GM19238 (cell line): ENCODE results near the gene LRTM2.

ENCODE experiments used
- DNase-seq: peaks from one replicate; pipeline ENCODE4 v3.0.0; 2011; ENCODE audit warnings: low spot score; ENCODE audit not compliant: insufficient read length

Gene LRTM2

DNA sequence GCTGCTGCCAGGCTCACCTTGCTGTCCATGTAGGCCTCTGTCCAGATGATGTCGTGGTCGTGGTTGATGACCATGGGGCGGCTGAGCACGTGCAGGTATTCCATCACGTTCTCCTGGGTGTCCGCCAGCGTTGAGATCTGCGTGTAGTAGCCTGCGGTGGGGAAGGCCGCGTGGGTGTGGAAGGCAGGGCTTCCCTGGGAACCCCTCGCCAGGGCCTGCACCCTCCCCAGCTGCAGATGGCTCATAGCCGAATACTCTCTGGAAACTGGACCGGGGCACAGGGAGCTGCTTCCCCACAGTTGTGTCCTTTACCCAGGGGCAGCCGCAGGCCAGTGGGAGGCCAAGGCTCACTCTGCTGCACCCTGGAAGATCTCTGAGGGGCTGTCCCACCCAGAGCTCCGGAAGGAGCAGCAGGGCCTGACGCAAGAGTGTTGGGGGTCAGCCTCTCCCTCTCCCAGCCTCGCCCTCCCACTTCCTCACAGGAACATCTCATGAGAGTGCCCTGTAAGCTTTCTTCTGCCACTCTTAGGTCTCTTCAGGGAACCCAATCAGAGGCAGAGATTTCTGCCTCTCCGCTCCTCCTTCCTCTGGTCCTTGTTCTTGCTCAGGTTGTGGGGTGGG lies 62.6 kb downstream of the LRTM2 start:
- no peak for DNase-seq

DNA sequence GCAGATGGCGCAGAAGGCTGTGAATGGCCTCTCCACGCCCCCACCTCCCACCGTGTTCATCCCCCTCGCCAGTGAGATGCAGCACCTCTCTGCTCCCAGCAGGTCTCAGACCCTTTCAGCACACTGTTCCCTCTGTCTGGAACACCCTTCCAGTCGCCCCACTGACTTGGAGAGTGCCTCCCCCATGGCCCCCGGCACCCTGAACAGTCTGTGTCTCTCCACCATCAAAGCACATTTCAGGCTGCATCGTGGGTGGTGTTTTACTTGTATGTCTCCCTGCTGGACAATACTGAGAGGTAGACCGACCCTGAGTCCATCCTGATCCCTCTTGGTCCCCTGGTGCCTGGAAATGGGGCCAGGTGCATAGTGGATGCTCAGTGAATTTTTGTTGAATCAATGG lies 63.1 kb downstream of the LRTM2 start:
- no peak for DNase-seq

DNA sequence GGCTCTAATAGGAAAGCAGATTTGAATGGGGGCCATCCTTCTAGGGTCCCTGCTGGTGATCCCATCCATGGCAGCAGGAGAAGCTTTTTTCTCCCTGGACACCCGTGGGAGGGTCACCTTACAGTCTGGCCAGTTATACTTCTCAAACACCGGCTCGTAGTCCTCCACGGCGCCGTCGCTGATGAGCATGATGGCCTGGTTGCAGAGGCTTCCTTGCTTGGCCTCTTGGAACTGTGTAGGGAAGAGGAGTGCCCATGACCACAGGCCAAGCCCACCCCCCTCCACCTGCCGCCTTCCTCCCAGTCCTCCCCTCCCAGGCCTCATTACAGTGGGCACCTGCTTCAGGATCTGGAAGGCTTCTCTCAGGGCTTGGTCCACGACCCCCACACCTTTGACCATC lies 64.3 kb downstream of the LRTM2 start:
- DNase-seq: no peak

DNA sequence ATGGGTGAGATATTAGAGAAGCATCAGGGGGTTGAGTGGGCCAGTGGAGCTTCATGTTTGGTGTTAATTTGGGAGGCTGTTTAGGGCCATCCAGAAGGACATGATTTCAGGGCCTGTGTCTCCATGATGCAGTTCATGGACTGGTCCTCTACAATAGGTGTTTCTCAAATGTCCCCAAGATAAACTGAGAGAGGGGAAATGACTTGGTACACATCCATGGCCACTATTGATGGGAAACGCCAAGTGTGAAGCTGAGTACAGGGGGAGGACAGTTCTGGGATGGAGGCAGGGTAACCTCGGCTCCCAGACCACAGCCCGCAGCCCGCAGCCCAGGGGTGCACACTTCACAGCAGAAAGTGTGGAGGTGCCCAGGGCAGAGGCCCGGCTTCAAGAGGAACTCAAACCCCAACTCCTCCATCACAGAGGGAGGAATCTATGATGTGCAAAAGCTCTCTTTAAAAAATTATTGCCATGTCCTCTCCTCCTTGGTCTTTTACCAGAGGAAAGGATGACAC lies 64.8 kb downstream of the LRTM2 start:
- no peak for DNase-seq

- no peak for DNase-seq
These were observed 65.4 kb downstream of the LRTM2 start for GRCh38 chr12:1885599-1886245.
